HPDE6-E6E7 (cell line): ENCODE data around the gene ITPA.
"Not testable (repeated sequence)": the region's sequence is repeated elsewhere in the genome, so short reads cannot be mapped to it uniquely, and the experiment has no call there.

Source experiments
- DNase-seq: peaks from one replicate; pipeline ENCODE4 v3.0.0; 2011; ENCODE audit warnings: missing footprints; ENCODE audit errors: extremely low spot score

ITPA gene

DNA sequence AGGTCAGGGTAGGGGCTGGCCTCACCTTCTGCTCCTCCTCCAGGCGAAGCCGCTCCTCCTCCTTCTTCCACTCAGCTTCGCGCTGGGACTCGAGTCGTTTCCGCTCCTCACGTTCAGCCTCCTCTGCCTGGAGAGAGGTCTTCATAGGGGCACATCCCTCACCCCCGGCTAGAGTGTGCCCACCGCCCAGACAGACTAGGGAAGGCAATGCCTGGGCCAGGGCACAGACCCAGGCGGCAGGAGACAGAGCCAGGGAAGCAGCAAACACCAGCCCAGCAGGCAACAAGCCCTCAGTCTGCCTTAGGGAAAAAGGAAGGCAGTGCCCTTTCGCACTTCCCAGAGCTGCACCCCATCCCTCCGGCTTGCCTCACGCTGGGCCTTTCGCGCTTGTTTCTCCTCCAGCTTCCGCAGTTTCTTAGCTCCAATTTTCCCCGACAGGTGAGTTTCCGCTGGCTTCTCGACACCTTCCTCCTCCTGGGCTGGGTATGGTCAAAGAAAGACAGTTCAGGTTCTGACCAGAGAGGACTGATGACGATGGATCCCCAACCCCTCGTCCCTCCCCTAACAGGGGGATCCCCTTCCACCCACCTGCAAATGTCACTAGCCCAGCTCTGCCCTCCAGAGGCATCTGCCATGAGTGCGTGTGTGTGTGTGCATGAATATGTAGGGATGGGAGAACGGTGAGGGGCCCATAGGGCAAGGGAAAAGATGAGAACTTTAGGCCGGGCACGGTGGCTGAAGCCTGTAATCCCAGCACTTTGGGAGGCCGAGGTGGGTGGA is 9.1 kb upstream of the ITPA start:
- no peak for DNase-seq

DNA sequence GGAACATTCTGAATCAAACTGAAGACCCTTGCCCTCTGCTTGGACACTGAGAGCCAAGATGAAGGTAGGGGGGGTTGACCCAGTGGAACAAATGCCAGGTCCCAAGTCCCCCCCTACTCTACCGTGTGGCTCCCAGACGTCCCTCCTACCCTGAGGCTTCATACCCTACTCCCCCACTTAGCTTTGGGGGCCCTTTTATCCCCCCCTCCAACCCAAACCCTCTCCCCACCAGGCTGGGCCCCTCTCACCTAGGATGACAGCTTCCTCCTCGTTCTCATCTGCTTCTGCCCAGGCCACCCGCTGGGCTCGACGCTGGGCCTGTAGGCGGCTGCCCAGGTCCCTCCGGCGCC is 6.4 kb upstream of the ITPA start:
- DNase-seq, result no peak

DNA sequence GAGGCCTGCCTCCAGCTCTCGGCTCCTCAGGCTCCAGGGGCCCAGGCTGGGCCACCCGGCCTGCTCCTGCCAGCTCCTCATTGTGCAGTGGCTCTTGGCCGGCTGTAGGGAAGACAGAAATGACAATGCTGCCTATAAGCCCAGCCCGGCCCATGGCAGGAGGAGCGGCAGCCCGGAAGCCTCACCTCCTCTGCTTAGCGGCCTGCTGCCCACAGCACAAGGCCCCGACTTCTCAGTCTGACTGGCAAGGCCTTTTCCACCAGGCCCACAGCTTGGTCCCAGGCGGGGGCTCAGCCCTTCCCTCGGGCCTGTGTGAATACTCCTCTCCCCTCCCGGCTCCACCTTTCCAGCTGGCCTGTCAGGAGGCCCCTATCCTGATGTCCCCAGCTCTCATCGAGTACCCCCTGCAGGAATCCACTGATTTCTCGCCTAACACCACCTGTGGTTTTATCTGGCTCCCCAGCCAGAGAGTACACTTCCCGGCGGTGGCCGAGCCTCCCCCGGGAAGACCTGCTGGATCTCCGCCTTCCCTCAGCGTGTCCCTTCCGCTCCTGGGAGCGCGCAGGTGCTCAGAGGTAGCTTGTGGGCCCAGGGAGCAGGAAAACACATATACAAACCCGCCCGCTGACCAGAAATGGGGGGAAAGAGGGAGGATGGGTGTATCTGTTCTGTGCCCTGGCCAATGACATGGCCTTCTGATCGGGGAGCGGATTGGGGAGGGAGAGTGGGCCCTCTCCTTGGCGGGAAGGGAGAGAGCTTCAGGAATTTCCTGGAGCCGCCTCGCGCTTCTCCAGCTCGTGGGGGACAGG is 5.8 kb upstream of the ITPA start:
- no peak for DNase-seq

DNA sequence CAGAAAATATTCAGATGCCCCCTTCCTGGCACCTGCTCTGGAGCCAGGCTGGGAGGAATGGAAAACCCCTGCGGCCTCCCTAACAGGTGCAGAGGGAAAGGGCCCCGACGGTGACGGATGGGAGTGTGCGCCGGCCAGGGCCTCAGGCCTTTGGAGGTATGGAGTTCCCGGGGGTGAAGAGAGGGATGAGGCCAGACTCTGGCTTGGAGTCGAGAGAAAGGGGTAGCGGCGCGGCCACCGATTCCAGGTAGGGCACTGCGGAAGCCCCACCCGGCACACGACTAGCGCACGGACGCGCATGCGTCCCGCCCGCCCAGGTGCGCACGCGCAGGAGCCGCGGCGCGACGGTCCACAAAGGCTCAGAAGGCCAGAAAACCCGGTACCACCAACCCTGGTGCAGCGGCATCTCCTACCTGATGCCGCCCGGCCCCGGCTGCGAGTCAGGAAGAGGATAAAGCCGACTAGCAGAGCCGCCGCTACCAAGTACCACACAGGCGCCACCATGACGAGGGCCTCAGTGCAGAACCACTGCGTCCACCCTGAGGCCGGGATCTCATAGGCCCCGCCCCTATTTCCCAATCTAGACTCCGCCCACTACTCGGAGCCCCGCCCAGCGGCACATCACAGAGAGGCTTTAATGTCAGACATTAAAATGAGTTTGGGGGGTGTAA is 5.0 kb upstream of the ITPA start, which contains the start of gene DDRGK1:
Gene DDRGK1 (minus strand): TSS at position 559 of the 671 bp plus-strand sequence. CDS start 55 bp downstream, at position 504.
- DNase-seq, result peak; percentile 95

DNA sequence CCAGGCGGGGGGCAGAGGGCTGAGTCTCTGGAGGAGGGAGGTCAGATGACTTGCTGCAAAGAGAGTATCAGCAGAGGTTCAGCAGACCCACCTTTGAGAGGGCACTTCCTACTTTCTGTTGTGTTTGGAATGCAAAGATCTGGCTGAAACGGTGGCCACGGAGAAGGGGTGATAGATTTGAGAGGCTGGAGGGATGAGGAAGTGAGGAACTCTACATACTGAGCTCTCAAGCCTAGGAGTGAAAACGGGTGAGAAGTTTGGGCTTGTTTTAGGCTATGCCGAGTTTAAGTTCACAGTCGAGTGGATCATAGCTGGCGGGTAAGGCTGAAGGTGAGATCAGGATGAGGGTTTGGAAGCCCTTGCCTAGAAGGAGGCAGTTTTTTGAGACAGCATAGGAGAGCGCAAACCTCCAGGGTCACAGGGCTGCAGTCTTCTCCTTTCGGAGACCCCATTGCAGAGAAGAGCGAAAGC is 477 bp upstream of the ITPA start:
- DNase-seq, result no peak

DNA sequence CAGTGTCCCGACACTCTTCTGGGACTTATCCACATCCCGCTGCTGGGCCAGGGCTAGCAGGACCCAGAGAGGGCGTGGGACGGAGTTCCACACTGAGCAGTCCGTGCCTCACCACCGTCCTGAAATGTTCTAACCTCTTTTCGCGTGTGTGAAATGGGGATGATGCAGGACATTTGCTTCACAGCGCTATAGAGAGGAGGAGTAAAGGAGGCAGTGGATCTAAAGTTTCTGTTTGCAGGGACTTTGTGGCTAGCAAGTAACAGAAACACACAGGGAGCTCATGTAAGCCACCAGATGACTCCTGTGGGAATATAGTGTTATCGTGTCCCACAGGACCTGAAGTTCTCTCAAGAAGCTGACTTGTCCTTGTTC is 634 bp downstream of the ITPA start:
- no peak for DNase-seq

DNA sequence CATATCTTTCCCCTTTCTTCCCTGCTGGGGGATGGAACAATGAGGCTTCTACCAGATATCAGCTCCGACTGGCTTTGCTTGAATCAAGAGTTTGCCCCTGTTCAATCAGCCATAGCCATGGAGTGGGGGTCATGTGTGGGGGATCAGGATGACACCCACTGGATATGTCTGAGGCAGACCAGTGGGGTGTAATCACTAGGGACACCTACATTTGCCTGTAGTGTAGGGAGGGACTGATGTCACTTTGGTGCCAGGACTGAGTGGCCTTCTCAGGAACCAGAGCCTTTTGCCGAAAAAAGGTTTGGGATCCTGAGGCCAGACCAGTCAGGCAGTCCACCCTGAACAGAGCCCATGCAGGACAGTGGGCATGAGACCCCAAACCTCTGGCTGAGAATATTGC is 1.0 kb downstream of the ITPA start:
- no peak for DNase-seq

DNA sequence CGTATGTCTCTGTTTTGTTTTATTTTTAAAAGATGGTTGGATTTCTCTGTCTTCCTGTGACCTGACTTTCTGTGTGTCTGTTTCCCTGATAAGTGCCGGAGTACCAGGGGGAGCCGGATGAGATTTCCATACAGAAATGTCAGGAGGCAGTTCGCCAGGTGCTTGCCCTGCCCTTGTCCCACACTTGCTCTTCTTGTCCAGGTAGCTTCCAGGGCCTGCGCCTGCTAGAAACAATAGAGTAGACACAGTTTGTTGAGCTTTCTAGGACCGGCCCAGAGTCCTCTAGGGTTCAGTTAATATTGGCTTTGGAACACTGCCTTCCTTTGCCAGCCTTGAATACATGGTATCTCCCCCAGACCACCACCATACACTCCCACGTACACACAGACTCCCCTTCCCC is 3.9 kb downstream of the ITPA start:
- no peak for DNase-seq

DNA sequence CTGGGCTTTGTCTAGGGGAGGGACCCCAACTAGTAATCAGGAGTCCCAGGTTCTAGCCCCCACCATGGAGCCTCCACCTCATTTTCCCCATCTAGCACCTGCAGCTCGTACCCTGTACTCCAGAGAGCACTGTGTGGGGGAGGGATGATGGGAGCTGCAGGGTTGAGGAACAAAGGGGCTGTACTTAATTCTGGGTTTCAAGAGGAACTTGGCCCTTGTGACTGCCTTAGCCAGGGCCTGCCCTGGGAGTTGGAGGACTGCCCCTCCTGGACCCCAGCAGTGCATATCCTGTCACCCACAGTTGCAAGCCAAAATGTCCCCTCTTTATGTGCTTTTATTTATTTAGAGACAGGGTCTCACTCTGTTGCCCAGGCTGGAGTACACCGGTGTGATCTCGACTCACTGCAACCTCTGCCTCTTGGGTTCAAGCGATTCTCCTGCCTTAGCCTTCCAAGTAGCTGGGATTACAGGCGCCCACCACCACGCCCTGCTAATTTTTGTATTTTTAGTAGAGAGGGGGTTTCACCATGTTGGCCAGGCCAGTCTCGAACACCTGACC is 6.1 kb downstream of the ITPA start:
- not testable (repeated sequence) for DNase-seq

DNA sequence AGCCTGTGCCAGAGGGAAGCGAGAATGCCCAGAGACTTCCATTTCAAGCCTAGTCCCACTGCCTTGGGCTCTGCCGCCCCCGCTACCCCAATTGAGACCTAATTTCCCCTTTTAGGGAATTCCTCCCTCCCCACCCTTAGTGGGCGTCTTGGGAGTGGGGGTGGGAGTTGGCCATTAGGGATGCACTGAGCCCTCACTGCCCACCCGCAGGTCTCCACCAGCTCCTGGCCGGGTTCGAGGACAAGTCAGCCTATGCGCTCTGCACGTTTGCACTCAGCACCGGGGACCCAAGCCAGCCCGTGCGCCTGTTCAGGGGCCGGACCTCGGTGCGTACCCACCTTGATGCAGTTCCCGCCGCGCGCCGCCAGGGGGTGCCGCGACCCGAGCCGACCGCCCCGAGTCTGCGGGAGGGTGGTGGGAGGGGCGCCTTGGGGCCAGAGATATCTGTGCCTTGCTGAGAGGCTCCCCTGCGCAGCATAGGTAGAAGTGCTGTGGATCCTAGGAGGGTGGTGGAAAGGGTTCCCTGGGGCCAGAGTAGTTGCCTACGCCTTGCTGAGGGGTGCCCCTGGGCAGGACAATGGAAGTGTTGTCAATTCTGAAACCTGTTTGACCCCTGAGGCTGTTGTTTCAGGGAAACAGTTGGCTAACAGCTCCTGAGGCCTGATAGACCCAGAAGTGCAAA is 9.2 kb downstream of the ITPA start:
- DNase-seq, result peak; percentile 64

DNA sequence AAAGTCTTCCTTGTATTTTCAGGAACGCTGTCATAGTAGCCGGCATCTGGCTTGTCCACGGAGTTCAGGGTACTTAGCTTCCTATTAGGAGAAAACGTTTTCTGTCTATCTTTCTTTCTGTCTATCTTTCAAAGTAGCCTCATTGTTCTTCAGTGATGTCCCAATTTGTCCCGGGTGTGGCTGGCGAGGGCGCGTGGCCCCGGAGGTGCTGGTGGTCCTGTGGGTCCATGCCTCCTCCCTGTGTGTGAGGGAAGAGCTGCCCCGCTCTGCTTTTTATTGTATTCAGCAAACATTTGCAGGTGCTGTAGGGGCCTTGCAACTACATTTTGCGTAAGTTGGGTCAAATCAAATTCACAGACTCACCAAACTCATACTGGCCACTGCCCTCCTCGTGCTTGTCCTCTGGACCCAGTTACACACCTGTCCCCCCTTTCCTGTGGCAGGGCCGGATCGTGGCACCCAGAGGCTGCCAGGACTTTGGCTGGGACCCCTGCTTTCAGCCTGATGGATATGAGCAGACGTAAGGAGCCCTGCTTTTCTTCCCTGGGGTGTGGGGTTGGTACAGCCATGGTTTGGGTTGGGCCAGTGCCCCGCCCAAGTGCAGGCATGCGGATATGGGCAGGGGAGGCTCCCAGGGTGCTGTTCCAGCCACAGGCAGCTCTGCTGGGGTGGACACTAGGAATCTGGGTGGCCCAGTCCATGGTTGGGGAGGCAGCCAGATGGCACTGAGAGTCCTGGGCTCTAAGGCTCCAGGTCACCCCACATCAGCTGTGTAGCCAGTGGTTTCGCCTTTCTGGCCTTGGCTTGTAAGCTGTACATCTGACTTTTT is 12.3 kb downstream of the ITPA start:
- no peak for DNase-seq

DNA sequence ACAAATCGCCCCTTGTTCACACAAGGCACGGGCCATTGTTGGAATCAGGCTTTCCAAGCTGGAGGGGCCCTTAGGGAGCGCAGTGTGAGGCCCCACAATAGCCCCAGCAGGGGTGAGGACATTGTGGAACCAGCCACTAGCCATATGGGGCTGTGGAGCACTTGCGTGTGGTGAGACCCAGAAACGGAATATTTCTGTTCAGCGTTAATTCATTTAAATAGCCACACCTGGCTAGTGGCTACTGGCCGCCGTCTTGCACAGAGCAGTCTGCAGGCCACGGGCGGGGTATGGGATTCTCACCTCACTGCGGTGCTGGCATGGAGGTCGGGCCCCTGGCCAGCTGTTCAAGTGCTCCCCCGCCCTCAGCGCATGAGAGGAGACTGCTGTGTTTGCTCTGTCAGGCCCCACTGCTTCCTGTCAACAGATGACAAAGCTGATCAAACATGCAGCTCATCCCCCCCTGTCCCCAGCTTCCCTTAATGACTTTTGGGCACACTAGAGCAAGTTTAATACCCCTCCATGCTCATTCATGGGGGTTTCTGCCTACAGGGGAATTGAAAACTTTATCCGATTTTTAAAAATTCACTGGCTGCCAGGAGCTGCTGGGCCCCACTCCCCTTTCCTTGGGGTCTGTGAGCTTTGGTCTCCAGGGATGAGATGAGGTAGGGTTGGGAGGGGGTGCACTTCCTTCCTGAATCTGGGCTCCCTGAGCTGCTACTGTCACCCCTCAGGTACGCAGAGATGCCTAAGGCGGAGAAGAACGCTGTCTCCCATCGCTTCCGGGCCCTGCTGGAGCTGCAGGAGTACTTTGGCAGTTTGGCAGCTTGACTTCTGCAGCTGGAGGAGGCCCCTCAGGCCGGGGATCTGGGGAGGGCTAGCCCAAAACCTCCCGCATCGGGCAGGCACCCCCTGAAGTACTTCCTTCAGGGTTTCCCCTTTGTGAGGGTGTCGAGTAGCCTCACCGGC is 13.6 kb downstream of the ITPA start:
- no peak for DNase-seq

DNA sequence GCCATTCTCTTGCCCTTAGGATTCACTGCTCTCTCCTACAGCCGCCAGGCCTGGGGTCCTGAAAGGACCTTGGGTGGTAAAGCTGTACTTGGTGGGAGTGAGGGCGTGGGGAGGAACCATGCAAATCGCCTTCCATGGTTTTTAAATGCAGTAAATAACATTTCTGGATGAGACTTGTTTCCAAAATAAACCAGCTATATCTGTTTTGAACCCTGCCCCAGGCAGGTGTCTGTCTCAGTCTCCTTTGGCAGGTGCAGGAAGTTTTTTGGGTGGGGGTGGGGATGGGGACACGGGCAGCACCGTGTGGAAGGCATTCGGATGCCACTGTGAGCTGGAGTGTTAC is 14.3 kb downstream of the ITPA start:
- no peak for DNase-seq

DNA sequence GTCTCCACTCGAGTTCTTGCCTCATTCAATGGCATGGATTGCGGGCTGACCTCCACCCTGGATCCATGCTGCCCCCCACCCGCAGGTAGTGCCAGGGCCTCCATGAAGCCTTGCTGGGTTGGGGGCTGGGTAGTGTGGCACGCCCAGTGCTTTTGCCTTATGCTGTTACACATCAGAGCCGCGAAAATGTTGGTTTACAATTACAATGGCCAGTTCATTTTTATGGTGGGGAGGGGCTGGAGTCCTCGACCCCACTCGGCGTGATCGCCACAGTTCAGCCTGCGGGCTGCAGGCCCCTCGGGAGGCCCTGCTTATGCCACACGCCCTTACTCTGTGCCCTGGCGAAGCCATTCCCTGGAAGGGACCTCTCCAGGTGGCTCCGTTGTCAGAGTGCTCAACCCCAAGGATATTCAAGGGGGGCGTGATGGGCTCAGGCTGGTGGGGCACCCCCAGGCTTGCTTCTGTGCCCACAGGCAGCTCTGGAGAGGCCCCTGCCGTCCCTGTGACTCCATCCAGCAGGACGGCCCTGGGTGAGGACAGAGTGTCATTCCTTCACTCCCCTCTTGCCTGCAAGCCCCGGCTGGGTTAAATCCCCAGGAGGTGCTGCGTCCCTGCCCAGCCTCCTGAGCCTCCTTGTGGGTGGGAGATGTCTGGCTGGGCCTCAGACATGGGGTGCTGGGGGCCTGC is 14.8 kb downstream of the ITPA start:
- DNase-seq, result no peak

DNA sequence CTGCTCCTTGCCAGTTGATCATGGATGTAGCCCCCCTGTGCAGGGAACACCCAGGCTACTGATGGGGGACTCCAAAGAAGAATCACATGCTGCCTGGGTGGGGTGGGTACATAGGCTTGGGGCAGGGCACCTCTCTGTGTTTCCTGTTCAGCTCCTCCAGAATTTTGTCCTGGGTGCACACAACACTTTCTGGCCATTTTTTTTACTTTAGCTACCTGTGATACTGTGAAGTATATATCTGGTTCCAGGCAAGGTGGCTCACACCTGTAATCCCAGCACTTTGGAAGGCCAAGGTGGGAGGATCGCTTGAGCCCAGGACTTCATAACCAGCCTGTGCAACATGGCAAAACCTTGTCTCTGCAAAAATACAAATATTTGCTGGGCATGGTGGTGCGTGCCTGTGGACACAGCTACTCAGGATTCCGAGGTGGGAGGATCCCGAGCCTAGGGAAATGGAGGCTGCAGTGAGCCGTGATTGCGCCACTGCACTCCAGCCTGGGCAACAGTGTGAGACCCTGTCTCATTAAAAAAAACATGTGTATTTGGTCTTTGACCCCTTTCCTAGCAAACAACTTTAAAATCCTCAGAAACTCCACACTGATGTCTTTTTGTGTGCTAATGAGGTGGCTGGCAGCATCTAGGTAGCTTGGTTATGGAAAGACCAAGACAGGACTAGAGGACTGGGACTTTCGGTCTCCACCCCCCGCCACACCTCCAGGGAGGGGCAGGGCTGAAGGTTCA is 15.6 kb downstream of the ITPA start:
- DNase-seq, result no peak

DNA sequence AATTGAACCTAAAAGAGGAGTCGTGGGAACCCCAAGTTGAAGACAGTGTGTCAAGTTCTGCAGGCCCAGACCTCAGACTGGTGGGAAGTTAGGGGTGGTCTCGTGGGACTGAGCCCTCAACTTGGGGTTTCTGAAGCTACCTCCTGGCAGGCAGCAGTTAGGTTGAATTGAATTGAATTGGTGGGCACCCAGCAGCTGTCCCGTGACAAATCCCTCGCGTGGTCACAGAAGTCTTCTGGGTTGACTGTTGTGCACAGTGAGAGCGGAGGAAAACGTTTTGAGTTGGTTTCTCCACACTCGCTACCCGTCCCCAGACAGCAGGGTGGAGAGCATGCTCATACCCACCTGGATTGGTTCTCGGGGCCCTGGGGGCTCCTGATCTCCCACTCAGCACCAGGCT is 16.8 kb downstream of the ITPA start:
- DNase-seq, result no peak

DNA sequence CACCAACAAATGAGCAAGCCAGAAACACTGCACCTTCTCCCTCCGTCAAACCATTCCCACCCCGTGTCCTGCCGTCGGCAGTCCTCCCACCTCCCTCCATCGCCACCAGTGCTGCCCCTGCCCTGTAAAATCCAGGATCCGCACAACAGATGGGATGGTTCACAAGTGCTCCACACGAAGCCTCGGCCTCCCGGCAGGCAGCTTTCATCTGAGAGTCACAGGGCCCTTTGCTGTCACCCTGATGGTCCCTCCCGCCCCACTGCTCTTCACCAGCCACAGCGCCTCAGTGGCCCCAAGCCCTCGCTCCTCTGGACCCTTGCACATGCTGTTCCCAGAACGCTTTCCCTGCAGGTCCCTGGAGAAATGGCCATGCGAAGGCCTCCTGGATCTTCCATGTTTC is 17.6 kb downstream of the ITPA start:
- DNase-seq, result no peak

DNA sequence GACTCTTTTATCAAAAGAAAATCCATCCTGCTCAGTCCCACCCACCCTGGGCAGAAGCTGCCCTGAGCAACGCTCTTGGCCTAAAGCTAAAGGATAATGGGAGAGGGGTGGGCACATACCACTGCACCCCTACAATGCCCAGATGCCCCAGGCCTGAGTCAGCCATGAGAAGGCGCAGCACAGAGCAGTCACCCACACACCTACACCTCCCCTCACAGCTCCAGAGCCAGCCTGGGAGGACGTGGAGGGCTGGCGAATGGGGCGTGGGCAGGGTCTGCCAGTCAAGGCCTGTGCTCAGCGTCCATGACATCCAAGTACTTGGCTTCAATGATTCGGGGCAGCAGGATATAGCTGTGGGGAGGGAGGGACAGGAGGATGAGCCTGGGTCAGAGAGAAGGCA is 18.2 kb downstream of the ITPA start:
- DNase-seq, result peak; percentile 88
